Measurements from ENCODE around the gene FAM186B. TPM values are rescaled to one million over a fixed set of nuclear protein-coding genes. Genes with fewer than 3 reads are reported as not detected.

The FAM186B gene
- total RNA-seq, 1 experiment from 2014 or later, result 0.30 TPM

DNA sequence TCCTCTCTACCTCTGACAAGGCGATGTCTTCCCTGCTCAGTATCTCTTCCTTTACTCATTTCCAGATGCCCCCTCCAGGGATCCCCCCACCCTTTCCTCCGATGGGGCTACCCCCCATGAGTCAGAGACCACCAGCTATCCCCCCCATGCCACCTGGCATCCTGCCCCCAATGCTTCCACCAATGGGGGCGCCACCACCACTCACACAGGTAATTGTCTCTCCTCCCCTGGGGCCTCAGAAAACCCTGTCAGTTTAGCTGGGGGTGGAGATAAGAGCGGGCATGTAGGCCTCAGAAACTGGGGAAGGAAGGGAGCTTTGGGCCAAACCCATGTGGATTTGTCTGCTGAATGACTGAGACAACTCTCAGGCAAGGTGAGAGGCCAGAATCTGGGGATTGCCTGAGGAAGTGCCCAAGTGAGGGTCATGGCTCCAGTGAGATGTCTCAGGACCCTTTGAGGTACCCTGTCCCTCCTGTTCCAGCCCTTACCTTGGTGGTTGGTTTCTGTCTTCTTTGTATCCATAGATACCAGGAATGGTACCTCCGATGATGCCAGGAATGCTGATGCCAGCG is 26.0 kb upstream of the FAM186B start:
- H3K36me3 Mint-ChIP-seq (ENCODE audit: insufficient read depth, unreplicated experiment), result peaks cover 16% of the 10 kb centered on the region

GRCh38 chr12:49627752-49628360 is 22.4 kb upstream of the FAM186B start:
- ChIA-PET POLR2A (interaction anchor here (0.6 to 1.7 kb wide), 3 partner anchors 8 to 1311 kb away, joined by 3 to 5 read pairs (median 4); no protein-coding TSS in a partner anchor), CTCF (interaction anchor here (0.7 to 2.3 kb wide), 6 partner anchors 9 to 149 kb away, joined by 3 to 17 read pairs (median 3); partner anchors contain the start of gene TMBIM6)
- Mint-ChIP-seq H3K27ac (ENCODE audit: low read depth, unreplicated experiment) (no peak overlapping the region), H3K4me1 (ENCODE audit: insufficient read depth, unreplicated experiment) (peaks cover 11% of the 10 kb centered on the region), H3K4me3 (ENCODE audit: unreplicated experiment) (no peak overlapping the region), H3K36me3 (ENCODE audit: insufficient read depth, unreplicated experiment) (peaks cover 8% of the 10 kb centered on the region), H3K27me3 (ENCODE audit: insufficient read depth, unreplicated experiment) (no peaks in the 10 kb centered on the region), H3K9me3 (ENCODE audit: unreplicated experiment) (no peaks in the 10 kb centered on the region)
- TF ChIP-seq, protein P1, sequence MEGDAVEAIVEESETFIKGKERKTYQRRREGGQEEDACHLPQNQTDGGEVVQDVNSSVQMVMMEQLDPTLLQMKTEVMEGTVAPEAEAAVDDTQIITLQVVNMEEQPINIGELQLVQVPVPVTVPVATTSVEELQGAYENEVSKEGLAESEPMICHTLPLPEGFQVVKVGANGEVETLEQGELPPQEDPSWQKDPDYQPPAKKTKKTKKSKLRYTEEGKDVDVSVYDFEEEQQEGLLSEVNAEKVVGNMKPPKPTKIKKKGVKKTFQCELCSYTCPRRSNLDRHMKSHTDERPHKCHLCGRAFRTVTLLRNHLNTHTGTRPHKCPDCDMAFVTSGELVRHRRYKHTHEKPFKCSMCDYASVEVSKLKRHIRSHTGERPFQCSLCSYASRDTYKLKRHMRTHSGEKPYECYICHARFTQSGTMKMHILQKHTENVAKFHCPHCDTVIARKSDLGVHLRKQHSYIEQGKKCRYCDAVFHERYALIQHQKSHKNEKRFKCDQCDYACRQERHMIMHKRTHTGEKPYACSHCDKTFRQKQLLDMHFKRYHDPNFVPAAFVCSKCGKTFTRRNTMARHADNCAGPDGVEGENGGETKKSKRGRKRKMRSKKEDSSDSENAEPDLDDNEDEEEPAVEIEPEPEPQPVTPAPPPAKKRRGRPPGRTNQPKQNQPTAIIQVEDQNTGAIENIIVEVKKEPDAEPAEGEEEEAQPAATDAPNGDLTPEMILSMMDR (IDR thresholded peaks at IDR 0.05; ENCODE audit: unreplicated experiment), result no peak
- no TSS peak for BruUV-seq (replicated peaks)
- intact Hi-C loops (cut with micrococcal nuclease), result no loop called here
- DNase-seq (ENCODE audit: unreplicated experiment), result peak; percentile 67

More for the DNA sequence above, 26.0 kb upstream of the FAM186B start:
- H3K4me1 Mint-ChIP-seq (ENCODE audit: insufficient read depth, unreplicated experiment), result no peaks in the 10 kb centered on the region
- intact Hi-C loops (cut with micrococcal nuclease), result no loop called here
- ChIA-PET POLR2A (interaction anchor here (0.6 kb wide), 1 partner anchor 396 kb away, joined by 3 read pairs; no protein-coding TSS in a partner anchor), CTCF (no interaction called here)
- H3K9me3 Mint-ChIP-seq (ENCODE audit: unreplicated experiment), result no peaks in the 10 kb centered on the region
- no peak overlapping the region for H3K4me3 Mint-ChIP-seq (ENCODE audit: unreplicated experiment)
- DNase-seq (ENCODE audit: unreplicated experiment), result no peak
- BruUV-seq (replicated peaks), result no TSS peak
- no peaks in the 10 kb centered on the region for H3K27me3 Mint-ChIP-seq (ENCODE audit: insufficient read depth, unreplicated experiment)
- TF ChIP-seq, protein P1 (IDR thresholded peaks at IDR 0.05; ENCODE audit: unreplicated experiment), result no peak
- H3K27ac Mint-ChIP-seq (ENCODE audit: low read depth, unreplicated experiment), result no peak overlapping the region

DNA sequence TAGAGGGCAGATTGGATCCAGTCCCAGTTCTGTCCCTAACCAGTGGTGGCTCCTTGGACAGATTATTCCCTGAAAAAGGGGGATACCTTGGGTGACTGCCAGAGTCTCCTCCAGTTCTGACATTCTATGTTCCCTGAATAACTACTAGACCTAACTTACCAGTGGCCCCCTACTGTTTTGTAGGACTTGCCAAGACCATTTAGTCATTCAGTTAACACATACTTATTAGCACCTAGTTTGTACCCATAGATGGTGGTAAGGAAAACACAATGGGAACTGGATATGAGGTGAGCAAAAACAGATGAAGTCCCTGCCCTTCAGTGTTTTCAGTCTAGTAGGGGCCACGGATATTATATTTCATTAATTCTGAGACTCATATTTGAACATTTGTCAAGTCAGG is 21.4 kb upstream of the FAM186B start:
- DNase-seq (ENCODE audit: unreplicated experiment), result no peak
- CTCF ChIA-PET, result interaction anchor here (0.8 to 2.3 kb wide), 5 partner anchors 10 to 330 kb away, joined by 3 to 17 read pairs (median 3); partner anchors contain the start of gene TMBIM6
- Mint-ChIP-seq H3K4me1 (ENCODE audit: insufficient read depth, unreplicated experiment) (peaks cover 15% of the 10 kb centered on the region), H3K9me3 (ENCODE audit: unreplicated experiment) (no peaks in the 10 kb centered on the region), H3K36me3 (ENCODE audit: insufficient read depth, unreplicated experiment) (peaks cover 4% of the 10 kb centered on the region), H3K27me3 (ENCODE audit: insufficient read depth, unreplicated experiment) (no peaks in the 10 kb centered on the region), H3K4me3 (ENCODE audit: unreplicated experiment) (no peak overlapping the region), H3K27ac (ENCODE audit: low read depth, unreplicated experiment) (no peak overlapping the region)
- POLR2A ChIA-PET, result interaction anchor here (1.7 kb wide), 1 partner anchor 9 kb away, joined by 5 read pairs; no protein-coding TSS in a partner anchor
- intact Hi-C loops (cut with micrococcal nuclease), result no loop called here
- BruUV-seq (replicated peaks), result no TSS peak
- TF ChIP-seq, protein P1 (IDR thresholded peaks at IDR 0.05; ENCODE audit: unreplicated experiment), result no peak

DNA sequence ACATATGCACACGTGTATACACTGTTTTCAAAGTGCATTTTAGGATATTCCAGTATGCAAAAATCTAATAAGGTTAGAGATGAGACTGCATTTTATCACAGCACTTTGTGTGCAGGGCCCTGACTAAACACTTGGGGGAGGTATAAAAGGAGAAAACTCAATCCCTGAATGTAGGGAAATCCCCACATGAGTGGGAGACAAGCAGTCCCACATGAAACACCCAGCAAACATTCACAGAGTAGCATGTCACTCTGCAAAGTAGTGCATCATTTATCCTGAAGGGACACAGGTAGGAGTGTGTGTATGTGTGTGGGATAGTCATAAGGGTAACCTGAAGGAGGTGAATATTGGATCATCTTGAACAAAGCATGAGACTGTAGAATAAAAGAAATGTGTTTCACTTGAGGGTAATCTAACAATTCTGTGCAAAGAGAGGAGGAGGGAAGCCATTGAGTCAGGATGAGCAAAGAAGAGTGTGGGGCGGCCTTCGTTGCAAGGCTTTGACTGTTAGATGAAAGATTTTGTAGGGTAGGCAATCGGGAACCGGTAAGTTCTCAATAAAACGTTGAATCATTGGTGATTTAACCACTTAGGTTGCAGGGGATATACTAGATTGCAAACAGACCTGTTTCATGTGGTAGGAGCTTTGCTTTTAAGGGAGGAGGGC is 20.9 kb upstream of the FAM186B start:
- DNase-seq (ENCODE audit: unreplicated experiment), result no peak

More for the DNA sequence above, 20.9 kb upstream of the FAM186B start:
- Mint-ChIP-seq H3K27me3 (ENCODE audit: insufficient read depth, unreplicated experiment) (no peaks in the 10 kb centered on the region), H3K4me1 (ENCODE audit: insufficient read depth, unreplicated experiment) (peaks cover 20% of the 10 kb centered on the region), H3K27ac (ENCODE audit: low read depth, unreplicated experiment) (no peak overlapping the region), H3K9me3 (ENCODE audit: unreplicated experiment) (no peaks in the 10 kb centered on the region), H3K4me3 (ENCODE audit: unreplicated experiment) (no peak overlapping the region), H3K36me3 (ENCODE audit: insufficient read depth, unreplicated experiment) (no peaks in the 10 kb centered on the region)
- TF ChIP-seq, protein P1 (IDR thresholded peaks at IDR 0.05; ENCODE audit: unreplicated experiment), result no peak
- BruUV-seq (replicated peaks), result no TSS peak
- POLR2A ChIA-PET, result interaction anchor here (0.5 to 1.5 kb wide), 5 partner anchors 18 to 324 kb away, joined by 3 to 5 read pairs (median 3); partner anchors contain the start of gene TMBIM6
- intact Hi-C loops (cut with micrococcal nuclease), result no loop called here
- CTCF ChIA-PET, result interaction anchor here (0.7 to 1.2 kb wide), 3 partner anchors 10 to 329 kb away, joined by 3 to 5 read pairs (median 4); no protein-coding TSS in a partner anchor
